Measurements from ENCODE around the gene COL12A1. TPM values are rescaled to one million over a fixed set of nuclear protein-coding genes. Genes with fewer than 3 reads are reported as not detected.

Gene COL12A1
- total and polyA plus RNA-seq, 2 donors (not counting 1 experiment from before 2014, with no cell fraction given): 1,023 to 1,075 TPM

- H3K4me2 ChIP-seq (ENCODE audit: extremely low read depth, insufficient read depth, low read length): no peak overlapping the region
- no peaks in the 10 kb centered on the region for H3K9me3 ChIP-seq (ENCODE audit: control insufficient read depth, insufficient read depth, low read depth, low read length)
- no peak overlapping the region for H2AFZ ChIP-seq (ENCODE audit: low read length)
- DNase-seq (ENCODE audit: low read depth in 2 of 2): no peak
- no peak overlapping the region for H3K27ac ChIP-seq (ENCODE audit: insufficient read depth, low read length)
- no peak overlapping the region for H3K4me3 ChIP-seq (replicated peaks in 1 of 4; ENCODE audit: control extremely low read depth in 1 of 4, insufficient read depth in 1 of 4, low read depth in 3 of 4, low read length in 4 of 4)
- H3K9ac ChIP-seq (ENCODE audit: insufficient read depth, low read length): no peak overlapping the region
- peaks cover 5% of the 10 kb centered on the region for H3K4me1 ChIP-seq (ENCODE audit: control insufficient read depth, extremely low read depth, insufficient read depth, low read length)
- peaks cover 23% of the 10 kb centered on the region for H3K36me3 ChIP-seq (ENCODE audit: control insufficient read depth, insufficient read depth, low read length)
- TF ChIP-seq CTCF (conservative IDR thresholded peaks at IDR 0.05 in 1 of 2, IDR thresholded peaks at IDR 0.05 in 1 of 2; ENCODE audit: low read depth in 1 of 2, low read length in 2 of 2): no peak
- TF ChIP-seq EZH2 (IDR thresholded peaks at IDR 0.05; ENCODE audit: low read length, missing control alignments): no peak
- peaks cover 3% of the 10 kb centered on the region for H3K79me2 ChIP-seq (ENCODE audit: control insufficient read depth, insufficient read depth, low read length)
- H4K20me1 ChIP-seq (ENCODE audit: control insufficient read depth, extremely low read depth, insufficient read depth, low read length): no peaks in the 10 kb centered on the region
- no peaks in the 10 kb centered on the region for H3K27me3 ChIP-seq (ENCODE audit: control insufficient read depth, insufficient read depth, low read length)
These were observed 116.5 kb downstream of the COL12A1 start for GRCh38 chr6:75089151-75089897.

- H3K36me3 ChIP-seq (ENCODE audit: control insufficient read depth, insufficient read depth, low read length): peaks cover 18% of the 10 kb centered on the region
- H3K27me3 ChIP-seq (ENCODE audit: control insufficient read depth, insufficient read depth, low read length): no peaks in the 10 kb centered on the region
- H4K20me1 ChIP-seq (ENCODE audit: control insufficient read depth, extremely low read depth, insufficient read depth, low read length): no peaks in the 10 kb centered on the region
- H3K79me2 ChIP-seq (ENCODE audit: control insufficient read depth, insufficient read depth, low read length): no peaks in the 10 kb centered on the region
- H3K27ac ChIP-seq (ENCODE audit: insufficient read depth, low read length): no peak overlapping the region
- H3K9ac ChIP-seq (ENCODE audit: insufficient read depth, low read length): no peak overlapping the region
- H3K4me3 ChIP-seq (replicated peaks in 1 of 4; ENCODE audit: control extremely low read depth in 1 of 4, insufficient read depth in 1 of 4, low read depth in 3 of 4, low read length in 4 of 4): no peak overlapping the region
- H3K9me3 ChIP-seq (ENCODE audit: control insufficient read depth, insufficient read depth, low read depth, low read length): no peaks in the 10 kb centered on the region
- no peak overlapping the region for H2AFZ ChIP-seq (ENCODE audit: low read length)
- peaks cover 7% of the 10 kb centered on the region for H3K4me1 ChIP-seq (ENCODE audit: control insufficient read depth, extremely low read depth, insufficient read depth, low read length)
- DNase-seq (ENCODE audit: low read depth in 2 of 2): no peak
- H3K4me2 ChIP-seq (ENCODE audit: extremely low read depth, insufficient read depth, low read length): no peak overlapping the region
- TF ChIP-seq EZH2 (IDR thresholded peaks at IDR 0.05; ENCODE audit: low read length, missing control alignments) (no peak), CTCF (conservative IDR thresholded peaks at IDR 0.05 in 1 of 2, IDR thresholded peaks at IDR 0.05 in 1 of 2; ENCODE audit: low read depth in 1 of 2, low read length in 2 of 2) (no peak)
These were observed 119.8 kb downstream of the COL12A1 start for GRCh38 chr6:75085931-75086635.

GRCh38 chr6:75084872-75085381, 120.9 kb downstream of the COL12A1 start:
- Histone ChIP-seq H3K9ac (ENCODE audit: insufficient read depth, low read length) (no peak overlapping the region), H3K27me3 (ENCODE audit: control insufficient read depth, insufficient read depth, low read length) (no peaks in the 10 kb centered on the region), H2AFZ (ENCODE audit: low read length) (no peak overlapping the region), H4K20me1 (ENCODE audit: control insufficient read depth, extremely low read depth, insufficient read depth, low read length) (no peaks in the 10 kb centered on the region), H3K4me3 (replicated peaks in 1 of 4; ENCODE audit: control extremely low read depth in 1 of 4, insufficient read depth in 1 of 4, low read depth in 3 of 4, low read length in 4 of 4) (no peak overlapping the region), H3K36me3 (ENCODE audit: control insufficient read depth, insufficient read depth, low read length) (peaks cover 22% of the 10 kb centered on the region), H3K27ac (ENCODE audit: insufficient read depth, low read length) (no peak overlapping the region), H3K79me2 (ENCODE audit: control insufficient read depth, insufficient read depth, low read length) (no peaks in the 10 kb centered on the region), H3K4me2 (ENCODE audit: extremely low read depth, insufficient read depth, low read length) (no peak overlapping the region), H3K4me1 (ENCODE audit: control insufficient read depth, extremely low read depth, insufficient read depth, low read length) (peaks cover 7% of the 10 kb centered on the region), H3K9me3 (ENCODE audit: control insufficient read depth, insufficient read depth, low read depth, low read length) (no peaks in the 10 kb centered on the region)
- TF ChIP-seq CTCF (conservative IDR thresholded peaks at IDR 0.05 in 1 of 2, IDR thresholded peaks at IDR 0.05 in 1 of 2; ENCODE audit: low read depth in 1 of 2, low read length in 2 of 2) (no peak), EZH2 (IDR thresholded peaks at IDR 0.05; ENCODE audit: low read length, missing control alignments) (no peak)
- peak in 1 of 2 donors; percentile 33 for DNase-seq (ENCODE audit: low read depth in 2 of 2)
